Adrenal gland (tissue), 12 donors: ENCODE data around the gene SPTLC2. TPM values are rescaled to one million over a fixed set of nuclear protein-coding genes. Genes with fewer than 3 reads are reported as not detected.

Experiments
- DNase-seq, 7 donors: peaks; one replicate each; pipeline ENCODE4 v3.0.0-alpha.2; 2019 to 2020
- H3K27ac ChIP-seq, 5 donors: fragments of 200-600 bp; sonication (generic) in 4 of 5; 1 replicate in 3 of 5; 2 replicates in 2 of 5; pipeline versions ENCODE4 v1.5.1 to v1.8.0; 2016 to 2020; ENCODE audit warnings: mild to moderate bottlenecking in 1 of 5
- H3K27me3 ChIP-seq: fragments of 200-600 bp; 2 replicates; pipeline ENCODE4 v1.8.0; 2021
- H3K36me3 ChIP-seq, 2 donors: fragments of 200-600 bp; replicated peaks in 1 of 2; 1 replicate in 1 of 2; 2 replicates in 1 of 2; pipeline versions ENCODE4 v1.5.1 to v1.8.0; 2018 to 2022
- H3K4me1 ChIP-seq, 2 donors: fragments of 200-600 bp; replicated peaks in 1 of 2; 1 replicate in 1 of 2; 2 replicates in 1 of 2; pipeline versions ENCODE4 v1.5.1 to v1.8.0; 2018 to 2021
- H3K4me3 ChIP-seq, 4 donors: fragments of 200-600 bp; sonication (generic) in 3 of 4; one replicate each; pipeline ENCODE4 v1.5.1; 2016 to 2018
- H3K9me3 ChIP-seq, 3 donors: fragments of 200-600 bp; sonication (generic) in 1 of 3; replicated peaks in 1 of 3; 1 replicate in 2 of 3; 2 replicates in 1 of 3; pipeline versions ENCODE4 v1.5.1 to v1.8.0; 2016 to 2021
- POLR2A ChIP-seq, 2 donors: fragments of 450-650 bp; IDR thresholded peaks; one replicate each; pipeline ENCODE4 v1.6.1; 2017; ENCODE audit warnings: antibody characterized with exemption in 2 of 2, mild to moderate bottlenecking in 2 of 2, moderate library complexity in 1 of 2
- WGBS, 4 donors: extraction: QIAGEN DNeasy Blood & Tissue Kit in 2 of 4; methylation state at CpG; one replicate each; pipeline versions ENCODE4 v1.1.5 to v1.1.7; 2013 to 2017; 5-methylcytosine and 5-hydroxymethylcytosine counted together
- intact Hi-C, 2 donors: fragments of 100-400 bp; cut with DNase I; formaldehyde crosslinking; loops; one replicate each; pipeline versions ENCODE4 v1.14.1 to v1.15.0; 2022 to 2023
- polyA plus RNA-seq, 3 donors: library from polyadenylated mRNA; stranded (reverse); fragments of 200-250 nt in 2 of 3; fragments of 350-450 nt in 1 of 3; fragmentation: Illumina TruSeq in 1 of 3; extraction: RNeasy Lipid Tissue Mini Kit (QIAGEN cat#74804) in 1 of 3; gene quantifications; one replicate each; pipeline ENCODE4 v1.2.3, GENCODE V29; 2013 to 2014
- total RNA-seq, 9 donors: library from RNA; depleted of rRNA in 4 of 9; stranded (reverse); fragments of >200 nt in 4 of 9; fragments of 120-200 nt in 1 of 9; fragmentation: NEBNext Ultra II Directional in 1 of 9; extraction: Animal tissue kit (Norgen Biotek cat#: 25700) in 1 of 9; gene quantifications; one replicate each; pipeline versions ENCODE4 v1.1.0 to v1.2.4, GENCODE V29; 2013 to 2023
- TF ChIP-seq, protein P1 (sequence below), 6 experiments: fragments of 450-650 bp in 4 of 6; fragments of 200-600 bp in 2 of 6; sonication (generic) in 1 of 6; IDR thresholded peaks; 1 replicate in 5 of 6; 2 replicates in 1 of 6; pipeline versions ENCODE4 v1.5.1 to v1.8.0; 2016 to 2021; ENCODE audit warnings: antibody characterized with exemption in 6 of 6, mild to moderate bottlenecking in 2 of 6, moderate library complexity in 1 of 6
- donor health status: healthy with polysubstance abuse.
- donor health status: Bipolar disorder and iron deficiency.
- donor health status: DM: yes; HTN: yes; CAD: no.
- donor health status: DM: no; HTN: no; CAD: no.
- donor health status: DM: no; HTN: no; CAD: no.
- donor health status: DM: yes; HTN: yes; CAD: no.

The SPTLC2 gene
- total and polyA plus RNA-seq, 12 donors = 7.1 to 61.9 (median 35.6) TPM

DNA sequence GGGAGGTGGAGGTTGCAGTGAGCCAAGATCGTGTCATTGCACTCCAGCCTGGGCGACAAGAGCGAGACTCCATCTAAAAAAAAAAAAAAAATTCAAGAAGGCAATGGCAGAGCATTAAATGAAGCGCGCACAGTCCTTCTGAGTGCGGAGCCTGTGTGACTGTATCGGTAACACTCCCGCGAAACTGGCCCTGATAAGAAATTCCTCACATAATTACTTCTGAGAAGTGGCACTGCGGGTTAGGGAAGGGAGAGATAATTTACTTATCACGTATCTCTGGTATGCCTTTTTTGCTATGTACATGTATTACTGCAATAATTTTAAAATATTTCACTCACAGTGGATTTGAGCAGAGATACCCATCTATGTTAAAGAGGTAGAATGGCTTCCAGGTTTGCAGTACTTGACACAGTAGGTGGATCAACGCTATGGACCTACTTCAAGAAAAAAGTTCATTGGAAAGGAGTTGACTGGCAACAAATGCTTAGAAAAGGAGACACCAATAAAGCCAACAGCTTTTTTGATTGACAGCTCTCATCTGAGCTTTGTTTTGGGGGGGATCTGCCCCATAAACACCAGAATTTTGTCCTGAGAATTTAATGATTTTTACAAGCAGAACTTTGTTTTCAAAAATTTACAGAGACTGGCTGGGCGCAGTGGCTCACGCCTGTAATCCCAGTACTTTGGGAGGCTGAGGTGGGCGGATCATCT is 29.2 kb upstream of the SPTLC2 start:
- Histone ChIP-seq H3K4me3 (no peak overlapping the region), H3K27me3 (no peaks in the 10 kb centered on the region), H3K27ac (no peak overlapping the region), H3K36me3 (no peaks in the 10 kb centered on the region), H3K9me3 (no peaks in the 10 kb centered on the region), H3K4me1 (no peaks in the 10 kb centered on the region)
- WGBS, 4 donors = 85 to 89% (median 87%) methylated on average over 15 of the region's 15 CpGs
- TF ChIP-seq POLR2A (IDR thresholded peaks at IDR 0.05) = no peak
- TF ChIP-seq, protein P1, sequence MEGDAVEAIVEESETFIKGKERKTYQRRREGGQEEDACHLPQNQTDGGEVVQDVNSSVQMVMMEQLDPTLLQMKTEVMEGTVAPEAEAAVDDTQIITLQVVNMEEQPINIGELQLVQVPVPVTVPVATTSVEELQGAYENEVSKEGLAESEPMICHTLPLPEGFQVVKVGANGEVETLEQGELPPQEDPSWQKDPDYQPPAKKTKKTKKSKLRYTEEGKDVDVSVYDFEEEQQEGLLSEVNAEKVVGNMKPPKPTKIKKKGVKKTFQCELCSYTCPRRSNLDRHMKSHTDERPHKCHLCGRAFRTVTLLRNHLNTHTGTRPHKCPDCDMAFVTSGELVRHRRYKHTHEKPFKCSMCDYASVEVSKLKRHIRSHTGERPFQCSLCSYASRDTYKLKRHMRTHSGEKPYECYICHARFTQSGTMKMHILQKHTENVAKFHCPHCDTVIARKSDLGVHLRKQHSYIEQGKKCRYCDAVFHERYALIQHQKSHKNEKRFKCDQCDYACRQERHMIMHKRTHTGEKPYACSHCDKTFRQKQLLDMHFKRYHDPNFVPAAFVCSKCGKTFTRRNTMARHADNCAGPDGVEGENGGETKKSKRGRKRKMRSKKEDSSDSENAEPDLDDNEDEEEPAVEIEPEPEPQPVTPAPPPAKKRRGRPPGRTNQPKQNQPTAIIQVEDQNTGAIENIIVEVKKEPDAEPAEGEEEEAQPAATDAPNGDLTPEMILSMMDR (IDR thresholded peaks at IDR 0.05) = no peak
- intact Hi-C loops = no loop called here
- DNase-seq = peak in 1 of 7 donors; percentile 6

DNA sequence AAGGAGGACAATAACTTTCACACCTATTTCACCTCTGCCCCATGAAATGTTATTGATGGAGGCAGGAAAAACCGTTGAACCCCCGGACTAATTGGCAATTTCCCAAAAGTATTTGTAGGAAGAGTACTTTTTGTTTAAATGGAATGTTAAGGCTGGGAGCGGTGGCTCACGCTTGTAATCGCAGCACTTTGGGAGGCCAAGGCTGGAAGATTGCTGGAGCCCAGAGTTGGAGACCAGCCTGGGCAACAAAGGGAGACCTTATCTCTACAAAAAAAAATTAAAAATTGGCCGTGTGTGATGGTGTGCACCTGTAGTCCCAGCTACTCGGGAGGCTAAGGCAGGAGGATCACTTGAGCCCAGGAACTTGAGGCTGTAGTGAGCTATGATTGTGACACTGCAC is 26.0 kb upstream of the SPTLC2 start:
- Histone ChIP-seq H3K27me3 (no peaks in the 10 kb centered on the region), H3K36me3 (no peaks in the 10 kb centered on the region), H3K4me3 (peak overlapping the region in 2 of 4 donors; percentile 3 to 30), H3K27ac (peak overlapping the region; percentile 39 to 83 (median 79)), H3K4me1 (no peaks in the 10 kb centered on the region), H3K9me3 (no peaks in the 10 kb centered on the region)
- TF ChIP-seq POLR2A (IDR thresholded peaks at IDR 0.05) = no peak
- TF ChIP-seq, protein P1 (IDR thresholded peaks at IDR 0.05) = no peak
- WGBS, 4 donors = 42 to 53% (median 49%) methylated on average over 7 of the region's 7 CpGs
- intact Hi-C loops = no loop called here
- peak in 1 of 7 donors; percentile 20 for DNase-seq

DNA sequence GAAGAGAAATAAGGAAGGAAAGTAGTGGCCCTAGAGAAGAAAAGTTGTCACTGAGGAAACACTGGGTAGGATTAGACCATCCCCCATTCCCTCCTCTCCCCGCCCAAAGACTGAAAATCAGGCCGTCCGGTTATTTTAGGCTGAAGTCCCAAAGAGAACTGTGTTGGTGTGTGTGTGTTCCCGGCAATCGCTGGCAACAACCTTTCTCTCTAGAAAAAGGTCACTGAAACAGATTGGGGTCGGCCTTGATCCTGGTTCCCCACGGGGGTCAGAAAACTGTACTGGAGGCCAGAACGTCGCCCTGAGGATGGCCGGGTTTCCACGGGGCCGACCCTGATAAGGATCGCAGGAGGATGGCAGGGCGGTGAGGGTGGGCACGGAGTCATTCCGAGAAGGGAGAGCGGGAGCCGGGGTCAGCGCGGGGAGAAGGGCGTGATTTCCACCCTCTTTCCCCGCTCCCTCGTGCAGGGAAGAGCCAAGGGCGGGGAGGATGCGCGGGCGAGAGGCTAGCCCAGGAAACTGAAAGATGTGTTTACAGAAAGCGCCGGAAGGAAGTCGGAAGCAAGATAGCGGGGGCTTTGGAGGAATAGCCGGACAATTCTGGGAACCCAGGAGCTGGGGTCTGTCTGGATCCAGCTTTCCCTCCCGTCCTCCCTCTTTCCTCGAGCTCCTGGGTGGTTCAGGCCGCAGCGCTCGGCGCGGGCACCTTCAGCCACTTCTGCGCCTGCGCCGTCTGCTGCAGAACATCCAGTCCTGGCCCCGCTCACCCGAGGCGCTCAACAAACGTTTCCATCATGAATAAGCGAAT is 25.3 kb upstream of the SPTLC2 start:
- no peak for TF ChIP-seq POLR2A (IDR thresholded peaks at IDR 0.05)
- TF ChIP-seq, protein P1 (IDR thresholded peaks at IDR 0.05) = no peak
- Histone ChIP-seq H3K4me1 (no peaks in the 10 kb centered on the region), H3K27me3 (no peaks in the 10 kb centered on the region), H3K9me3 (no peaks in the 10 kb centered on the region), H3K27ac (peak overlapping the region; percentile 39 to 83 (median 79)), H3K36me3 (no peaks in the 10 kb centered on the region), H3K4me3 (peak overlapping the region in 2 of 4 donors; percentile 3 to 30)
- DNase-seq = peak; percentile 67 to 90 (median 83)
- intact Hi-C loops = no loop called here
- 10 to 19% (median 11%) methylated on average over 43 to 47 of the region's 47 CpGs for WGBS, 4 donors

DNA sequence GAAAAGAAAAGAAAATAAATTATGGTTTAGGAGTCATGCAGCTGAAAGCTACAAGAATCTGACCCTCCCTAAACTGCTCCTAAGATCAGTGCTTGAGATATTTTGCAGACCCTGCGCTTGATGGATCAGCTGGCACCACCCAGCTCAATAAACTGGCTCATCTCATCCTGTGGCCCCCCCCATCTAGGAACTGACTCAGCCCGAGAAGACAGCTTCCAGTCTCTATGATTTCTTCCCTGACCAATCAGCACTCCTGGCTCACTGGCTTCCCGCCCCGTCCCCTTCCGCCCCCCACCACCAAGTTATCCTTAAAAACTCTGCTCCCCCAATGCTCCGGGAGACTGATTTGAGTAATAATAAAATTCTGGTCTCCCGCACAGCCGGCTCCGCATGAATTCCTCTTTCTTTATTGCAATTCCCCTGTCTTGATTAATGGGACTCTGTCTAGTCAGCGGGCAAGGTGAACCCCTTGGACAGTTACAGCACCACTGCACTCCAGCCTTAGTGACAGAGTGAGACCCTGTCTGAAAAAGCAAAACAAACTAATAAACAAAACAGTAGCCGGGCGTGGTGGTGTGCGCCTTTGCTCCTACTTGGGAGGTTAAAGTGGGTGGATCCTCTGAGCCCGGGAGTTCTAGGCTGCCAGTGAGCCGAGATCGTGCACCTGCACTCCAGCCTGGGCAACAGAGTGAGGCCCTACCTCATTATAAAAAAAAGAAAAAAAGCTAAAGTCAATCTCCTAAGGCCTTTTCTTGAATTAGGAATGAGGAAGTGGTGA is 24.5 kb upstream of the SPTLC2 start:
- peak in 4 of 7 donors; percentile 21 to 50 (median 32) for DNase-seq
- intact Hi-C loops = no loop called here
- no peaks in the 10 kb centered on the region for H3K9me3 ChIP-seq
- 55 to 67% (median 63%) methylated on average over 15 to 16 of the region's 16 CpGs for WGBS, 4 donors
- H3K36me3 ChIP-seq = no peaks in the 10 kb centered on the region
- no peaks in the 10 kb centered on the region for H3K4me1 ChIP-seq
- peak overlapping the region; percentile 39 to 83 (median 79) for H3K27ac ChIP-seq
- no peak for TF ChIP-seq POLR2A (IDR thresholded peaks at IDR 0.05)
- TF ChIP-seq, protein P1 (IDR thresholded peaks at IDR 0.05) = no peak
- no peaks in the 10 kb centered on the region for H3K27me3 ChIP-seq
- peak overlapping the region in 2 of 4 donors; percentile 3 to 30 for H3K4me3 ChIP-seq
